ENCODE measurements around the gene COMT.

COMT gene

GRCh38 chr22:19958083-19959042 is 16.8 kb downstream of the COMT start:
- DNase-seq = no peak

GRCh38 chr22:19959043-19959586 is 17.5 kb downstream of the COMT start:
- no peak for DNase-seq

DNA sequence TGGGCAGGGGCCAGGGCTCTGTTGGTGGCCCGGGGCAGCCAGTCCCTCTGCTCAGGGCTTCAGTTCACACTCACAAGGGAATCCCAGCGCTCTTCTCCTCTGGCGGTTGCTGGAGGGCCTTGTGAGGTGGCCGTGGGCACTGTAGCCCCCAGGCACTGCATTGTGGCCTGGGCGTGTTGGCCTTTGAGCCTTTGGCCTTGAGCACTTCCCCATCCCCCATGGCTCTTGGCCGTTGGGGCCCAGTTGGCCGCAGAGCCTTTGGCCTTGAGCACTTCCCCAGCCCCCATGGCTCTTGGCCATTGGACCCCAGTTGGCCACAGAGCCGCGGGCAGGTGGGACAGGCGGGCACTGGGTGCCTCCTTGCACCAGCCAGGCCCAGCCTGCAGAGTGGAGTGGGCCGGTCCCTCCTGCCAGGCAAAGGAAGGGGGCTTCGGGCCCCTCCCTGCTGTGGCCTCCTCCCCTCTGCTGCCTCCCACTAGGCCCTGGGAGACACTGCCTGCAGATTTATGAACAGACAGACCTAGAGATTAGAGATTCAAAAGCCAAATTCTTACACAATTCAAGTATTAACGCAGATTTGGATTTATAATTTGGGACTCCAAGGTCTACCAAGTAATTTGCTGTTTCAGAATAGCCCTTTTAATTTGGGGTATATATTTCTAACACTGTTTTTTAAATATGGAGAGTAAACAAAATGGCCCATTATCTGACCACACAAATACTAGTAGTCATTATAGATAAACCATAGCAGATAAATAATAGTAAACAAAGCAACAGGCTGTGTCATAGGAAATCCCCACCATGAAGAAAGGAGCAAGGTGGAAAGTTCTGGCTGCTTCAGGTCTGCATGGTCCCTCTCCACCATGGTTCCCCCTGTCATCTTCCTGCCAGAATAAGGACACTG is 18.3 kb downstream of the COMT start:
- no peak for DNase-seq

- no peak for DNase-seq
Observed at GRCh38 chr22:19960491-19961200, 19.1 kb downstream of the COMT start.

GRCh38 chr22:19961201-19961580 is 19.6 kb downstream of the COMT start:
- DNase-seq = no peak

- DNase-seq = no peak
Observed at GRCh38 chr22:19961868-19962245, 20.3 kb downstream of the COMT start.

DNA sequence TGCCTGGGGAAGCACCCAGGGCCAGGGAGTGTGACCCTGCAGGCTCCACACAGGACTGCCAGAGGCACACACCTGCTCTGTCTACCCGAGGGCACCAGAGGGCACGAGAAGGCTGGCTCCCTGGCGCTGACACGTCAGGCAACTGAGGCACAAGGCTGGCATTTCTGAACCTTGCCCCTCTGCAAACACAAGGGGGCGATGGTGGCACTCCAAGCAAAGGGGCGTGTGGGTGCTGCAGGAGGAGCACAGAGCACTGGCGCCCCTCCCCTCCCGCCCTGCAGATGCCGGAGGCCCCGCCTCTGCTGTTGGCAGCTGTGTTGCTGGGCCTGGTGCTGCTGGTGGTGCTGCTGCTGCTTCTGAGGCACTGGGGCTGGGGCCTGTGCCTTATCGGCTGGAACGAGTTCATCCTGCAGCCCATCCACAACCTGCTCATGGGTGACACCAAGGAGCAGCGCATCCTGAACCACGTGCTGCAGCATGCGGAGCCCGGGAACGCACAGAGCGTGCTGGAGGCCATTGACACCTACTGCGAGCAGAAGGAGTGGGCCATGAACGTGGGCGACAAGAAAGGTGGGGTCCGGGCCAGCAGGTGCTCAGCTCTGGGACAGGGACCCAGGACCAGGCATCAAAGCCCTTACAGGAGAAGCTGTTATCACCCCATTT is 20.8 kb downstream of the COMT start:
- DNase-seq = peak; percentile 37

GRCh38 chr22:19962909-19963806 is 21.6 kb downstream of the COMT start:
- DNase-seq = no peak

GRCh38 chr22:19963863-19964642 is 22.5 kb downstream of the COMT start:
- no peak for DNase-seq

- DNase-seq = no peak
Observed at GRCh38 chr22:19964701-19965386, 23.3 kb downstream of the COMT start.

GRCh38 chr22:19965771-19966709 is 24.5 kb downstream of the COMT start:
- DNase-seq = no peak

DNA sequence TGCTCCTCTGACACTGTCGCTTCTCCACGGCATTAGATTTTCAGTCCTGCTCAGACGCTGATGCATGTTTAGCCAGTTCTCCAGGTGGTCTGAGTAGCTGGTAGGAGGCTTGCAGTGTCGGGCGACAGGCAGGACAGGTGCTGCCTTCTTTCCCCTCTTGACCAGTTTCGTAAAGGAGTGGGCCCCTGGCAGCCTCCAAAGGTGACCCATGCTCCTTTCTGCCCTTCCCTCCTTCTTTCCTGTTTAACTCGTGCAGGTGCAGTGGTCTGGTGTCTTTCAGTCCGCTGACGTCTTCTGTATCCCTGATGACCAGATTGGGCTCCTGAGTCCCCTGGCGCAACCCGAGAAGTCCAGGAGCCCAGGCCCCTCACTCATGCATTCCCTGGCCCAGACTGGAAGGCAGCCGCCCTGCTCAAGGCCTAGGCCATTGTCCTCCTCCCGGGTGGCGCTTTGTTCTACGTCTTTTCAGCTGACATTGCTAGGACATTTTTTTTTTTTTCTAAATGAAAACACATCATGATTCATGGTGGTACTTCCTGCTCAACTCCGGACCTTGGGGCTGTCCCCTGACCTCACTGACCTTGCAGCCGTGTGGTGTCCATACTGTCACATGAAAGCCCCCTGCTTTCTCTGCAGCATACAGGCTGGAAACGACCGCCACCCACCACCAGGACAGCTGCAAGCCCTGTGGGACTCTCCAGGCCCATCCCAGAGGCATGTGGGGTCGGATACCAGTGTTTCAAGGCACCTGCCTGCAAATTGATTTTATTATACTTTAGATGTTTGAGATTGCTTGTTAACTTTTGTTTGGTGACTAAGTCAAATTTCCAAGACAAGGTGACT is 25.6 kb downstream of the COMT start:
- DNase-seq = no peak

- DNase-seq = no peak
Observed at GRCh38 chr22:19967850-19968449, 26.4 kb downstream of the COMT start.

- no peak for DNase-seq
Observed at GRCh38 chr22:19968450-19968891, 26.9 kb downstream of the COMT start.

DNA sequence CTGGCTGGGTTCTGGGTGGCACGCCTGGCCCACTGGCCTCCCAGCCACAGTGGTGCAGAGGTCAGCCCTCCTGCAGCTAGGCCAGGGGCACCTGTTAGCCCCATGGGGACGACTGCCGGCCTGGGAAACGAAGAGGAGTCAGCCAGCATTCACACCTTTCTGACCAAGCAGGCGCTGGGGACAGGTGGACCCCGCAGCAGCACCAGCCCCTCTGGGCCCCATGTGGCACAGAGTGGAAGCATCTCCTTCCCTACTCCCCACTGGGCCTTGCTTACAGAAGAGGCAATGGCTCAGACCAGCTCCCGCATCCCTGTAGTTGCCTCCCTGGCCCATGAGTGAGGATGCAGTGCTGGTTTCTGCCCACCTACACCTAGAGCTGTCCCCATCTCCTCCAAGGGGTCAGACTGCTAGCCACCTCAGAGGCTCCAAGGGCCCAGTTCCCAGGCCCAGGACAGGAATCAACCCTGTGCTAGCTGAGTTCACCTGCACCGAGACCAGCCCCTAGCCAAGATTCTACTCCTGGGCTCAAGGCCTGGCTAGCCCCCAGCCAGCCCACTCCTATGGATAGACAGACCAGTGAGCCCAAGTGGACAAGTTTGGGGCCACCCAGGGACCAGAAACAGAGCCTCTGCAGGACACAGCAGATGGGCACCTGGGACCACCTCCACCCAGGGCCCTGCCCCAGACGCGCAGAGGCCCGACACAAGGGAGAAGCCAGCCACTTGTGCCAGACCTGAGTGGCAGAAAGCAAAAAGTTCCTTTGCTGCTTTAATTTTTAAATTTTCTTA is 27.8 kb downstream of the COMT start:
- no peak for DNase-seq

DNA sequence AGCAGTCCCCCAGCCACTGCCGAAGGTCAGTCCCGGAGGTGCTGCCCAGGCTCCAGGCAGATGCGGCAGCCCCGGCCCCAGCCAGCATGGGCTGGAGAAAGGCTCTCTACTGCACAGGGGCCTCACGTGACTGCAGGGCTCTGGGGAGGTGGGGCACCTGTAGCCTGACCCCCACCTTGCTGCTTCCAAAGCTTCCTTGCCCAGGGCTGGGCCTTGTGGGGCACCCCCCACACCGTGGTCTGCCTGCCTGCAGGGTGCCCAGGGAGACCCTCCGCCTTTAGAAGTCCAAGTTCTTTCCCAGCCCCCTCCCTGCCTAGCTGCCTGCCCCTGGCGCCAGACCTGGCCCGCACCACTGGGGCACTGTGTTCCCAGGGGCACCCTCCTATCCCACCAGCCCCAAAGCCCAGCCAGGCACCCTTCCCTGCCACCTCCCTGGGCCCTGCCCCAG is 28.5 kb downstream of the COMT start:
- no peak for DNase-seq

Data from effector CD4-positive, alpha-beta T cell (primary cell).